Measurements from ENCODE around the gene DNAJB8.

DNAJB8 gene

DNA sequence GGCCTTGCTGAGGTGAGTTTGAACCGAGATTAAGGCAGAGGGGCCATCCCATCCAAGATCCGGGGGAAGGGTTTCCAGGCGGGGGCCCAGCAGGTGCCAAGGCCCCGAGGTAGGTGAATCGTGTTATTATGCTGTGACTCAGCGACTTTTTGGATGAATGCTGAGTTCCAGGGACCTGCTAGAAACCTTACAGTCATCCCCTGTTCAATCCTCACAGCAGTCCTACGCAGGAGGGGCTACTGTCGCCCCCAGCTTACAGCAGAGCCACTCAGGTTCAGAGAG lies 40.9 kb downstream of the DNAJB8 start:
- no peak for DNase-seq (ENCODE audit: low spot score)

DNA sequence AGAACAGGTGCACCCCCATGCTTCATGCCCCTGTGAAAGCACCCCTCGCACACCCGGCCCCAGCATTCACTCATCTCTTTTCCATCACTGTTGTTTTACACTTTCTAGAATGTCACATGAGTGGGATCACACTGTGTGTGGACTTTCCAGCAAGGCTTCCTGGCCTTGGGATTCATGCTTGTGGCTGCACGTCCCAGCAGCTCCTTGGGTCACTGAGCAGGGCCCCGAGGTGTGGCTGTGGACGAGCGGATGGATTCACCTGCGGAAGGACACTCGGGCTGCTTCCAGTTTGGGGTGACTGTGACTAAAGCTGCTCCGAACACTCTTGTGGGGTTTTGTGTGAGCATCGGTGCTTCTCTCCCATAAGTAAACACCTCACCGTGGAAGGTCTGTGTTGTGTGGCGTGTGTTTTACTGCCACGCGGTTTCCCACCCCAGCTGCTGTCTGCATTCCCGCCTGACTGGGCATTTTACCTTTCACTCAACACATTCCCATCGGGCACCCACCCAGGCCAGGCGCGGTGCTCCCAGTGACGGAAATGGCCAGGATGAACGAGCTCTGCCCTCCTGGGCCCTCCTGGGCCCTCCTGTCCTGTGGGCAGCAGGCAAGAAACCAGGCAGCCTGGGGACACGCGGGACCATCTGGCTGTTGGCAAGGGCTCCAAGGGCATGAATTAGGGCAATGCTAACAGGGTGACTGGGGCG lies 41.4 kb downstream of the DNAJB8 start:
- no peak for DNase-seq (ENCODE audit: low spot score)

DNA sequence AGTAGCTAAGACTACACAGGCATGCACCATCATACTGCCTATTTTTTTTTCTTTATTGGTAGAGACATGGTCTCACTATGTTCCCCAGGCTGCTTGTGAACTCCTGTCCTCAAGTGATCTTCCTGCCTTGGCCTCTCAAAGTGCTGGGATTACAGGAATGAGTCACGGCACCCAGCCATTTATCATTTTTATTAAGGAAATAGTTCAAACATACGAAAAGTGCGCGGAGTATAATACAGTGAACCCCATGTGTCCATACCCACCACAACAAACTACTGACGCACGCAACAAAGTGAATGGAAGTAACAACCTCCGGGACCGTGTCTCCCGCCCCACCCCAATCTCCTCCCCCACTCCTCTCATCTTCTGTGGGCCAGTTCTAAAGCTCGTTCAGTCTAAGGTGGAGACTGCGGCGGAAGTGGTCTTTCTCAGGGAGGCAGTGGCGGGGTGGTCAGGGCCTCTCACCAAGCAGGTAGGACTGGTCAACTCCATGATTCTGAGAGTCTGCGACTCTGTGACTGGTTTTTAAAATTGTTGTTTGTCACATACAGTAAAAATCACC lies 42.1 kb downstream of the DNAJB8 start:
- DNase-seq (ENCODE audit: low spot score), result no peak

DNA sequence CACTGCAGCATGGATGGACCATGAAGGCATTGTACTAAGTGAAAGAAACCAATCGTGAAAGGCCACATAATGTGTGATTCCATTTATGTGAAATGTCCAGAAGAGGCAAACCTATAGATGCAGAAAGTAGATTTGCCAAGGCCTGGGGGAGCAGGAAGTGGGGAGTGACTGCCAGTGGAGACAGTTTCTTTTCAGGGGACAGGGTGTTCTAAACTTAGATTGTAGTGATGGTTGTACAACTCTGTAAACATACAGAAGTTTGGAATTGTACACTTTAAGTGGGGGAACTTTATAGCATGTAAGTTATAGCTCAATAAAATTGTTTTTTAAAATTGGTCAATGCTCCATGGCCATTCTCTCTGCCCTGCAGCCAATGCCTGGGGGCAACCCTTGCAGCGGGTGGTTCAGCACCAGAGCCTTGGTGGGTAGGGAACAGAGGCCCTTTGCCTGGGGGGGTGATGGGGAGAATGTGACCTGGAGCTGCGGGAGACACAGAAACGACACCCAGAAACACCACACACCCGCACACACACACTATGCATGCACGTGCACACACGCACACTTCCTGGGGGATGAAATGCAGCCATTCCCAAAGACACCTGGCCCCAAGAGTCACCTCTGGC lies 43.1 kb downstream of the DNAJB8 start:
- no peak for DNase-seq (ENCODE audit: low spot score)

DNA sequence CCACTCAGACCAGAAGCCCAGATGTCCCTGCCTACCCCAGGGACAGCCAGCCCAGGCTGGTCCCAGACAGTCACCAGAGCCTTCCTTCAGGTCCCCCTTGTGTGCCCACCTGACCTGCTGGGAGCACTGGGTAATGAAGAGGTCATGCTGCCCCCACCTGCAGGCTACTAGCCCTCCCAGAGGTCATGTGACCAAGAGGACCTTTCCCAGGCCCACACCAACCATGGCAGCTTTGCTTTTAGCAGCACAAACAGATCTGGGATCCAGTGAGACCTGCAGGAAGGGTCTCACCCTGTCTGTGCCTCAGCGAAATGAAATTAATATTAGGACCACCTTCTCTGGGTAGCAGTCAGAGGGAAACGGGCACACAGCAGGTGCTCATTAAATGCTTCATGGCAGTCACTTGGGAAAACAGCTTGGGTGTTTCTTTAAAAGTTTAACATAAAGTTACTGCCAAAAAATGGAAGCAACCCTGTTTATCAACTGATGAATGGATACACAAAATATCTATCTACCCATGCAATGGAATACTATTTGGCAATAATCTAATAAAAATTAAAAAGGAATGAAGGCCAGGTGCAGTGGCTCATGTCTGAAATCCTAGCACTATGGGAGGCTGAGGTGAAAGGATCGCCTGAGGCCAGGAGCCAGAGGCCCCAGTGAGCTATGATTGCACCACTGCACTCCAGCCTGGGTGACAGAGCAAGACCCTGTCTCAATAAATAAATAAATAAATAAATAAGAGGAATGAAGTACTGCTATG lies 43.7 kb downstream of the DNAJB8 start:
- no peak for DNase-seq (ENCODE audit: low spot score)

DNA sequence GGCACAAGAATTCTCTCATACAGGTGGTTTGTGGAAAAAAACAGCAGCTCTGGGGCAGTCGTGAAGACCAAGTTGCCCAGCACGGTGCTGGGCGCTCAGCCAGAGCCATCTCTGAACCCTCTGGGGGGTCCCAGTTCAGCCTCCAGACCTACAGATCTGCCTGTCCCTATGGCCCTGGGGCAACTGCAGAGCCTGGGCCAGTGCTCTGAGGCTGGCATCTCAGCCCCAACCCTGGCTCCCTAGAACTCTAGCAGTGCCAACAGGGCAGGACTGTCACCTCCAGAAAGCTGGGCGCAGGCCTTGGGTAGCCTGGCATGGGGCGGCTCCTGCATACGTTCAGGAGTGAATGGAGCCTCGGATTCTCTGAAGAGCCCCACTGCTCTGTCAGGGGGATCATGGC lies 44.7 kb downstream of the DNAJB8 start:
- DNase-seq (ENCODE audit: low spot score), result no peak

DNA sequence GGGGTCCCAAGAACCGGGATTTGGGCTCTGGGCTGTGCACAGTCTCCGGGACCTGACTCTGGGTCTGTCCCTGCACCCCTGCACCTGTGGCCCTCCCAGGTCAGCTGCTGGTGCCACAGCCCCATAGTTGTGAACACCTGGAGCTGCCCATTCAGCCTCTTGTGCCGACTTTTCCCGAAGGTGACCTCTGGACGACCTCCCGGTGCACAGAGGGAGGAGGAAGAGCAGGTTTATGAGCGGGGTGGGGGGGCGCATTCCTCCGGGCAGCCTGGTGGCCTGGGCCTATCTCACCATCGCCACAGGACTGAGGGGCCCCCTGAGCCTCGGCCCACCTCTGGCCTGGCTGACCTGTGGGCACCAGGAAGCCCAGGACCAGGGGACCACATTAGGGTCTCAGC lies 45.3 kb downstream of the DNAJB8 start:
- no peak for DNase-seq (ENCODE audit: low spot score)

DNA sequence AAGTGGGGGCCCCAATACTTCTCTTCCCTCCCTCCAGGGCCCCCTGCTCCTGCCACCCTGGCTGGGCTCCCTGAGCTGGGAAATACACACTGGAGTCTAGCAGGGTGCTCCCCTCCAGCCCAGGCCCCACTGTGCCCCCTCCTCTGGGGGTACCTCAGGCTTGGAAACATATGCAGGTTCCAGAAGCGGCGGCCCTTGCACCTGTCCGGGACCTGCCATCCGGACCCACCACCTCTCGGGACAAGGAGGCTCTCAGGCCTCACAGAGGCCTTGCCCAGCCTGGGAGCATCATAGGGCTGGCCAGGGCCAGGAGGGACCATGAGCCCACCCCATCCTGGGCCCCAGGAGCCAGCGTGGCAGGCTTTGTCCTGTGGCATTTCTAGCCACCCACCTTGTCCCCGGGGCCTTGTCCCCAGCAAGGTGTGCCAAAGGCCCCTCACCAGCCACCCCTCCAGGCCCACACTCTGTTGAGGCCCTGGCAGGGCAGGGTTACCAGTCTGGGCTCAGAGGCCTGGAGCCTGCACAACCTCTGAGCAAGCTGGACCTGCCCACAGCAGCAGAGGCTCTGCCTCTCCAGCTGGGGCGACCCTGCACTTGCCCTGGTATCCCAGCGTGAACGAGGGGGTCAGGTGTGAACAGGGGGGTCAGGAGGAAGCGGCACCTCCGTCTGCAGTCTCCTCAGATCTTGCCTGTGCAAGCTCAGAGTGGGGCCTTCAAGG lies 45.8 kb downstream of the DNAJB8 start:
- DNase-seq (ENCODE audit: low spot score), result no peak

DNA sequence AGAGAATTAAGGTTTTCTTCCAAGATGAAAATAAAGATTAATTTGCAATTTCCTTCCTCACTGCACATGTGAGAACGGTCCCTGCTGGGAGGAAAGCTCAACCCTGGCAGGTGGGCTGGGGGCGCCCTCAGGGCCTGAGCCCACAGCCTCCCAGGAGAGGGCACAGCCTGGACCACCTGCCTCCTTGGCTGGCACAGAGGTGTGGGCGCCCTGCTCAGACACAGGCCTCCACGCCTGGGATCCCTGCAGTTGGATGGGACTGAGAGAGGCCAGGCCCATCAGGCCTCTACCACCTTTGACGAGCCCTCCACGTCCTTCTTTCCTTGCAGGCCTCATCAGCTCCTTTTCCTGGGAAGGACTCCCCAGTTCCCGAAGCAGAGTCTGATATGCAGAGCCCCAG lies 46.4 kb downstream of the DNAJB8 start:
- no peak for DNase-seq (ENCODE audit: low spot score)

DNA sequence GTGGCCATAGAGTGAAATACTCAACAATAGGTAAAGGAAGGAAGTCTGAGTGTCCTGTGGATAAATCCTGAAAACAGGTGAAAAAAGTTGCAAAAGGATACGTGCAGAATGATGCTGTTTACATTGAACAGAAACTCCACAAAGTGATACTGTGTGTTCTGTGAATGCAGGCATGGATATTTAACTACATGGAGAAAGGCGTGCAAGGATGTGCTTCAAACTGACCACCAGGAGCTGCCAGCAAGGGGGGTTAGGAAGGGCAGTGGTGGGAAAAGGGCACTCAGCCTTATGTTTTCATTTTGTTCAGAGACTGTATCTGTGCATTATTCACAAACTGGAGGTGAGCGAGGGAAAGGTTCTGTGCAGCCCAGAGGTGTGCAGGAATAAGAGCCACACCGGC lies 47.4 kb downstream of the DNAJB8 start:
- no peak for DNase-seq (ENCODE audit: low spot score)

DNA sequence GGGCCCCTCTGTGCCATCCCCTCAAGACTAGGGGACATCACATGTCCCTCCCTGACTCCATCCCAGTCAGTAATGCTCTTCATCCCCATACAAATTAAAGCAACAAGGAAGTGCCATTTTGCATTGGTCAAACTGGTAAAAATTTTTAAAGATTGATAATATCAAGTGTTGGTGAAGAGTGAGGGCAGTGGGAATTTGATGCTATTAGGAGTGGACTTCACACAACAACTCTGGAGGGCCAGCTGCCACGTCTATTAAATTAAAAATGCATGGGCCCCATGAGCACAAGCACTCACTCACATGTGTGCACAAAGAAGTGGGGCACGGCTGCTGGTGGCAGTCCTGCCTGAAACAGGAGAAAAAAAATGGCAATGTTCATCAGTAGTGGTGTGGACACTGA lies 47.8 kb downstream of the DNAJB8 start:
- no peak for DNase-seq (ENCODE audit: low spot score)

DNA sequence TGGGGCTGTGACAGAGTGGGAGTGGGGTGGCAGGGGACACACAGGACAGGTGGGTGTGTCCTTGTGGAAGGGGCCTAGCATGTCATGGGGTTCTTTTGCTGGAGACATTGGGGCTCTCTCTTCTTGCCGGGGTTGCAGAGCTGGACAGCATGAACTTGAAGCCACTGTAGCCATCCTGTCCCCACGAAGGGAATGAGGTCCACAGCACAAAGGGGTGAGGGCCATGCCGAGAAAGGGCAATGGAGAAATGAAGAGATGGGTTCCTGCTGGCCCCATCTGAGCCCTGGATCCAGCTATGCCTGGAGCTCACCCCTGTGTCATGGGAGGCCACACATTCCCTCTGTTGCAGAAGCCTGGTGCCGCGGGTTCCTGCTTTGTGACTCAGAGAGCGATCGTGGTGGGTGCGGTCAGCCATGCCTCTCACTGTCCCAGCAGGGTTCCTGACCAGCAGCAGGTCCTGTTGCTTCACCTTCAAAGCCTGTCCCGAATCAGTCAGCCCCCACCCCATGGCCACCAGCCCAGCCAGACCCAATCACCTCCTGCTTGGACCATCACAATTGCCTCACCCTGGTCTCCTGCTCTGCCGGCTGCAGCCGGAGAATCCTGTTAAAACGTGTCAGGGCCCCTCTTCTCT lies 50.0 kb downstream of the DNAJB8 start:
- peak; percentile 98 for DNase-seq (ENCODE audit: low spot score)

DNA sequence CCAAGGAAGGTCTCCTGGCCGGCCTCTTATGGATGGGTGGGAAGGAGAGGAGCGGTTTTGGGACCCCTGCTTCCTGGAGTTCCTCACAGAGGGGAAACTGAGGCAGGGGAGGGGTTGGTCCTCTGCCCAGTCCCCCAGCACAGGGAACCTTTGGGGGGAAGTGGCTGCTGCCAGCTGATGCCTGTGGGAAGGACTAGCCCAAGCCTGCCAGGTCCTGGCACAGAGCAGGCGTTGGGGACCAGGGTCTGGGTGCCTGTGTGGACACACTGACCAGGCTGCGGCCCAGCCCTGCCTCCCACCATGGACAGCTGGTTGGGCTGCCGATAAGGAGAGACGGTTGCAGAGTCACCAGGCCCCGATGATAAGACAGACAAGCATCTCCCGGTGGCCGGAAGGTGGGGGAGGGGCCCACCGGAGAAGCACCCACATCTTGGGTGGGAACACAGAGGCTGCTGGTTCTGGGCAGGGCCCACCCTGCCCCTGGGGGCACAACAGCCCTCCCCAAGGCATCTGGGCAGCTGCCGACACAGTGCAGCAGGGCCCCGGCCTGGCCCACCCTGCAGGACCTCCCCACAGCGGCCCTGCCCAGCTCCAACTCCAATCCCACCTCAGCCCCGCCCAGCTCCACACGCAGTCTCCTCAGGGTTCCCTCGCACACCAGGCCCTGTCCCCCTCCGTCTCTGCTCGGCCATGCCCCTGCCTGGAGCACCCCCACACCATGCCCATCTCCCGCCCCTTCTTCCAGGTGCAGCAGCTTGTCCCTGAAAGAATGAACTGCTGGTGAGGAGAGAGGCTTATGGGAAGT lies 50.7 kb downstream of the DNAJB8 start:
- no peak for DNase-seq (ENCODE audit: low spot score)

DNA sequence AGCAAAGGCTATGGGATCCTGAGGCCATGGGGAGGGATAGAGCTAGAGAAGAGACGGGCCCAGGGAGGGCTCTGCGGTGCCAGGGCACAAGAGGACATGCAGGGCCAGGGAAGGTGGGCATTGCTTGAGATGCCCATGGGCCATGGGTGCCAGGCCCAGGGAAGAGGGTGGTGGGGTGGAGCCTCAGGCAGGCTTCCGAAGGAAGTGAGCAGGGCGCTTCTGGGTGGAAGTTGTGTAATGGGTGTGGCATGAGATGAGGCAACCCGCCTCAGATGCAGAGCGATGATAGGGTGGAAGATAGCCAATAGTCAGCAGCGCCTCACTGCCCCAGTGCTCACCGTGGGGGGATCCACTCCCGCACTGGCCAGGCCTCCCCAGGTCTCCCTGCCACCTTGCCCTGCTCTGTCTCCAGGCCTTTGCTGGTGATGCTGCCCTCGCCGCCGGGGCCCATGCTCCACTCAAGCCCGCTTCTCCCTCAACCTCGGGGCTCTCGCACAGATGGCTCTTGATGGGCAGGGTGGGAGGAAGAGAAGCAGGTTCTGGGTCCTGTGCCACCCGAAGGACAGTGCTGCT lies 51.4 kb downstream of the DNAJB8 start:
- no peak for DNase-seq (ENCODE audit: low spot score)

DNA sequence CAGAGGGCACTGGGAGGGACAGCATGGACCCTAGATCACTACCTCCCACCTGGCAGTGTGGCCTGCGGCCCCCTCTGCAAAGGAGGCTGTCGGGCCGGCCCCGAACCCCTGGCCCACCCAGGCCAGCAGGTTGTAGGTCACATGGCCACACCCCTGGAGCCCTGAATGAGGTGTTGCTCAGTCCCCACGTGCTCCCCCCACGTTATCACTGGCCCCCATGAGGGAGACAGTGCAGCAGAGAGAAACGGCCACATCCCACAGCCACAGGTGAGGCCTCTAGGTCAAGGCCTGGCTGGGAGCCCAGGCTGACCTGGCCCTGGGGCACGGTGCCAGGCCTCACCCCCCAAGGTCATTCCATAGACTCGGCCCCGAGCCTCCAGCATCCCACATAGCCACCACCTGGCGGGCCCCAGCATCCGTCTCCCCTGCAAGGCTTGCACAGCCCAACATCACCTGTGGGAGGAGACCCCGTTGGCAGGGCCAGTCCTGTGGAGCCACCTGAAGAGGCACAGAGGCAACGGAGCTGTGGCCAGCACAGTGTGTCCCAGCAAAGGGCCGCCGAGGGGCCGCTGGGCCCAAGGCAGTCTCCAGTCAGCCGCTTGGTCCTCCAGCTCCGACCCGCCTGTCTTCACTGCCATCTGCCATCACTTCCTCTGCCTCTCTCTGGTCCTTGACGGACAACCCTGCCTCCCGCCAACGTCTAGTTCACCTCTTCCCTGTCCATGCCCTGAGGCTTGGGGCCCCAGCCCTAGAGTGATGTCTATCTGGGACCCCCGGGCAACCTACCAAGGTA lies 53.1 kb downstream of the DNAJB8 start:
- DNase-seq (ENCODE audit: low spot score), result no peak

DNA sequence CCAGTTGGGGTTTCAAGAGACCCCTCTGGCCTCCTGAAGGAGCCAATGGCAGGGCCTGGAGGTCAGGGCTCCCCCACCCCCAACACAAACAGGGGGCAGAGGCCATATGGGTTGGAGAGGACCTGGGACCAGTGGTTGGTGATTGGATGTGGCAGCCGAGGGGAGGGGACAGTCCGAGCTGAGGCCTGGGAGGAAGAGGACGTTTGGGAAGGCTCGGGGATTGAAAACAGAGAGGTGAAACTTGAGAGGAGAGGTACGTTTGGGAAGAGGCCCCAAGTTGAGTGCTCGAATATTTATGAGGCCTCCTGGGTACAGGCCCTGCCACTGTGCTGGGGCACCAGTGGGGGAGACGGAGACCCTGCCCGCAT lies 53.7 kb downstream of the DNAJB8 start:
- no peak for DNase-seq (ENCODE audit: low spot score)
